HepG2 (cell line): ENCODE data around the gene FAM120B. TPM values are rescaled to one million over a fixed set of nuclear protein-coding genes. Genes with fewer than 3 reads are reported as not detected.

Source experiments
- AGO1 ChIP-seq: fragments of 200-400 bp; formaldehyde crosslinking; IDR thresholded peaks from 2 replicates; pipeline ENCODE4 v1.6.1; 2017; ENCODE audit warnings: mild to moderate bottlenecking, low read depth, low read length, moderate library complexity; ENCODE audit not compliant: poor library complexity, severe bottlenecking
- CBX5 ChIP-seq: sonication (generic); formaldehyde crosslinking; IDR thresholded peaks from 2 replicates; pipeline ENCODE4 v1.4.0; 2020; ENCODE audit warnings: missing genetic modification reagents, borderline replicate concordance
- E2F2 ChIP-seq: sonication (generic); formaldehyde crosslinking; IDR thresholded peaks from 2 replicates; pipeline ENCODE4 v1.4.0; 2020; ENCODE audit warnings: missing genetic modification reagents, borderline replicate concordance
- JUN ChIP-seq: sonication (generic); formaldehyde crosslinking; IDR thresholded peaks from 2 replicates; pipeline ENCODE4 v1.4.0; 2020; ENCODE audit warnings: mild to moderate bottlenecking, missing genetic modification reagents
- MXI1 ChIP-seq: IDR thresholded peaks from 3 replicates; pipeline ENCODE4 v1.6.1; 2012; ENCODE audit warnings: low read depth, low read length, inconsistent platforms, borderline replicate concordance
- PRDM10 ChIP-seq: sonication (generic); formaldehyde crosslinking; IDR thresholded peaks from 2 replicates; pipeline ENCODE4 v1.4.0; 2020; ENCODE audit warnings: low read depth, missing genetic modification reagents
- ZNF280D ChIP-seq: sonication (generic); formaldehyde crosslinking; IDR thresholded peaks from 2 replicates; pipeline ENCODE4 v1.5.1; 2020; ENCODE audit warnings: mild to moderate bottlenecking, missing genetic modification reagents
- ZNF30 ChIP-seq: sonication (generic); formaldehyde crosslinking; IDR thresholded peaks from 2 replicates; pipeline ENCODE4 v1.5.0; 2020; ENCODE audit warnings: mild to moderate bottlenecking, missing genetic modification reagents
- ZNF337 ChIP-seq: sonication (generic); formaldehyde crosslinking; IDR thresholded peaks from 2 replicates; pipeline ENCODE4 v1.5.1; 2020; ENCODE audit warnings: missing genetic modification reagents, low read depth, mild to moderate bottlenecking, borderline replicate concordance
- ZNF33B ChIP-seq: sonication (generic); formaldehyde crosslinking; IDR thresholded peaks from 2 replicates; pipeline ENCODE4 v1.5.1; 2020; ENCODE audit warnings: mild to moderate bottlenecking, missing genetic modification reagents
- ZNF530 ChIP-seq: sonication (generic); formaldehyde crosslinking; IDR thresholded peaks from 2 replicates; pipeline ENCODE4 v1.5.0; 2020; ENCODE audit warnings: low read depth, mild to moderate bottlenecking, missing genetic modification reagents
- ZNF597 ChIP-seq: sonication (generic); formaldehyde crosslinking; IDR thresholded peaks from 2 replicates; pipeline ENCODE4 v1.5.0; 2020; ENCODE audit warnings: missing genetic modification reagents
- polyA plus RNA-seq, 8 experiments: library from polyadenylated mRNA; depleted of rRNA in 3 of 8; stranded (reverse) in 7 of 8; unstranded in 1 of 8; fragments of >200 nt; fragmentation: Illumina TruSeq in 4 of 8; extraction: Trizol in 4 of 8; gene quantifications; 2 replicates each; pipeline versions ENCODE4 v1.2.1 to v1.2.3, GENCODE V29; 2011 to 2016; ENCODE audit warnings: low read depth in 4 of 8, missing spikeins in 1 of 8, mixed read lengths in 1 of 8; ENCODE audit not compliant: insufficient read depth in 1 of 8
- total RNA-seq, 5 experiments: library from RNA; depleted of rRNA; stranded (reverse); fragments of >200 nt; fragmentation: Illumina TruSeq; extraction: Trizol; gene quantifications; 2 replicates each; pipeline ENCODE4 v1.2.3, GENCODE V29; 2016; ENCODE audit warnings: low read depth in 1 of 5
- TF ChIP-seq, protein P1 (sequence below): sonication (generic); formaldehyde crosslinking; IDR thresholded peaks from 2 replicates; pipeline ENCODE4 v1.5.1; 2020; ENCODE audit warnings: missing genetic modification reagents, mild to moderate bottlenecking, borderline replicate concordance
- TF ChIP-seq, protein P2 (sequence below): IDR thresholded peaks from 2 replicates; pipeline ENCODE4 v1.6.1; 2016; ENCODE audit warnings: low read depth, control low read depth

FAM120B gene
- total and polyA plus RNA-seq, 2 of the 13 experiments (the other 11 are each of a cell fraction or from before 2014, with no cell fraction given) = 9.2 to 10.7 TPM

DNA sequence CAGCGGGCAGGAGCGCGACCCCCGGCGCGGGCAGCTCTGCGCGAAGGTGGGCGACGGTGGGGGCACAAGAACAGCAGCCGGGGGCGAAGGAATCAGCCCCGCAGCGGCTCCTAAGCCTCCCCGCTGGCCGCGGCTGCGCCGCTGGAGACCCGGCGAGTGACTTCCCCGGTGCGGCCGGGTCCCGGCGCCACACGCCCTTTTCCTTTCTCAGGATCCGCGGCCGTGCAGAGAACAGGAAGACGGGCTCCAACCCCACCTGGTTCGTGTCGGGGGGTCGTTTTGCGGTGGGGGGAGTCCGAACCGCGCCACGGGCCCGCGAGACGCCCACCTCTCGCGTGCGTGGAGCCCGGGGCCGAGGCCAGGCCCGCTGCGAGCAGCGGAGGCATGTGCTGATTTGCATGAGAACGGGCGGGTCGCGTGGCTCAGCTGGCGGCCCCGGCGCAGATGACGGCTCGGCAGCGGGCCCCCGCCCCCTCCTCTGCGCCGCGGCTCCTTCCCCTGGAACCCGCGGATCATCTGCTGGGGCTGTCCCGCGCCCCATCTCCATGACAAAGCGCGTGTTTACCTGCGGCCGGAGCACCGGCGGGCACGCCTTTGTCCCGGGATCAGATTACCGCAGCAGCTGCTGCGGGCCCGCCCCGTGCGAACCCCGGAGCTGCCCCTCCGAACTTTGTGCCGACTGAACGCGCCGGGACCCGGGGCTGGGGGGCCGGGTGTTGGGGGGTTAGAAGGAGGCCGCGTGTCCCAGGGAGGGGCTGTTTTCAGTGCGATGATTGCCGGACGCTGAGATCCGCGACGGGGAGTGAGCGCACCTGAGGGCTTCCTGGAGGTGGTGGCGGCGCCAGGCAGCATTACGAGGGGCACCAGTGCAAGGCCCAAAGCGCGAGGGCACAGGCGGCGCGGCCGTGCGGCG, 10.8 kb upstream of the FAM120B start (continued):
- TF ChIP-seq PRDM10 (CRISPR knock-in tag) (no peak), ZNF33B (CRISPR knock-in tag) (no peak), ZNF30 (CRISPR knock-in tag) (no peak), ZNF530 (CRISPR knock-in tag) (no peak), CBX5 (no peak), ZNF337 (CRISPR knock-in tag) (no peak), ZNF597 (CRISPR knock-in tag) (no peak; the same call in 1 of the 2 replicates), E2F2 (CRISPR knock-in tag) (no peak), ZNF280D (CRISPR knock-in tag) (no peak), JUN (CRISPR knock-in tag) (no peak), AGO1 (no peak), MXI1 (no peak; the same call in 2 of the 3 replicates)
- TF ChIP-seq, protein P1, sequence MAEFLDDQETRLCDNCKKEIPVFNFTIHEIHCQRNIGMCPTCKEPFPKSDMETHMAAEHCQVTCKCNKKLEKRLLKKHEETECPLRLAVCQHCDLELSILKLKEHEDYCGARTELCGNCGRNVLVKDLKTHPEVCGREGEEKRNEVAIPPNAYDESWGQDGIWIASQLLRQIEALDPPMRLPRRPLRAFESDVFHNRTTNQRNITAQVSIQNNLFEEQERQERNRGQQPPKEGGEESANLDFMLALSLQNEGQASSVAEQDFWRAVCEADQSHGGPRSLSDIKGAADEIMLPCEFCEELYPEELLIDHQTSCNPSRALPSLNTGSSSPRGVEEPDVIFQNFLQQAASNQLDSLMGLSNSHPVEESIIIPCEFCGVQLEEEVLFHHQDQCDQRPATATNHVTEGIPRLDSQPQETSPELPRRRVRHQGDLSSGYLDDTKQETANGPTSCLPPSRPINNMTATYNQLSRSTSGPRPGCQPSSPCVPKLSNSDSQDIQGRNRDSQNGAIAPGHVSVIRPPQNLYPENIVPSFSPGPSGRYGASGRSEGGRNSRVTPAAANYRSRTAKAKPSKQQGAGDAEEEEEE (CRISPR knock-in tag) = no peak
- TF ChIP-seq, protein P2, sequence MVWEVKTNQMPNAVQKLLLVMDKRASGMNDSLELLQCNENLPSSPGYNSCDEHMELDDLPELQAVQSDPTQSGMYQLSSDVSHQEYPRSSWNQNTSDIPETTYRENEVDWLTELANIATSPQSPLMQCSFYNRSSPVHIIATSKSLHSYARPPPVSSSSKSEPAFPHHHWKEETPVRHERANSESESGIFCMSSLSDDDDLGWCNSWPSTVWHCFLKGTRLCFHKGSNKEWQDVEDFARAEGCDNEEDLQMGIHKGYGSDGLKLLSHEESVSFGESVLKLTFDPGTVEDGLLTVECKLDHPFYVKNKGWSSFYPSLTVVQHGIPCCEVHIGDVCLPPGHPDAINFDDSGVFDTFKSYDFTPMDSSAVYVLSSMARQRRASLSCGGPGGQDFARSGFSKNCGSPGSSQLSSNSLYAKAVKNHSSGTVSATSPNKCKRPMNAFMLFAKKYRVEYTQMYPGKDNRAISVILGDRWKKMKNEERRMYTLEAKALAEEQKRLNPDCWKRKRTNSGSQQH (CRISPR knock-in tag) = no peak
